DMS 273 (cell line): Measurements from ENCODE around the gene SYT8.

ENCODE experiments used
- DNase-seq: peaks from one replicate; lab custom pipeline; 2025; ENCODE audit not compliant: unreplicated experiment; lab: John Stamatoyannopoulos, UW

The SYT8 gene

GRCh38 chr11:1858154-1858553 lies 23.4 kb downstream of the SYT8 start:
- no peak for DNase-seq

DNA sequence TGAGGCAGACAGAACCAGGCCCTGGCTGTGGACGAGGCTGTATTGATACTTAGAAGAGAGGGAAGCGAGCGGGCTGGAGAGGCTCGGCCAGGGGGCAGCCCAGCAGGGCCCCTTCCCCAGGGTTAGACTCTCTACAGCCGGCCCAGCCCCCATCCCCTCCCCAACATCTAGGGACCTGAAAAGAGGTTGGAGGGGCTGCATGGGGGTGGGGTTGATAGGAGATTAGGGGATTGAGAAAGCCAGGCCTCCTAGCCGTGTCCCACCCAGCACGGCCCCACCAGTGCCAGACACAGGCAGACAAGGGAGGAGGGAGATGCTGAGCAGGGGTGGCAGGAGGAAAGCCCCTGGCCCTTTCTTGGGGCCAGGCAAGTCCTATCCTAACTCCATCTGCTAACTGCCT lies 23.8 kb downstream of the SYT8 start:
- no peak for DNase-seq

DNA sequence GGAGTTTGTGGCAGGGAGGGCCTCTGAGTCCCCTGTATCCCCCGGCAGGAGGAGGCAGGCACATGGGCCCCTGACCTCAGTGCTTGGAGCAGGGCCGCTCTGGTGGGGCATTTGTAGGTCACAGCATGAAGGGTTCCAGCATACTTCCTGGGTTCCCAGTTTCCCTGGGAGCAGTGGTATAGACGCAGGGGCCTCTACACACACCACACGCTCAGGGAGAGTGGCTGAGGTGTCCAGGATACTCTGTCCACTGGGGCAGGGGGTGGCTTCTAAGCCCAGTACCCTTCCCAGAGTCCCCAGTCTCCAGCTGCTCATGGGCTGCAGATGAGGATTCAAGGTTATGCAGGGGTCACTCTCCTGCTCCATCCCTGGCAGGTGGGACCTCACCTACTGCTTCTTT lies 24.2 kb downstream of the SYT8 start:
- no peak for DNase-seq

DNA sequence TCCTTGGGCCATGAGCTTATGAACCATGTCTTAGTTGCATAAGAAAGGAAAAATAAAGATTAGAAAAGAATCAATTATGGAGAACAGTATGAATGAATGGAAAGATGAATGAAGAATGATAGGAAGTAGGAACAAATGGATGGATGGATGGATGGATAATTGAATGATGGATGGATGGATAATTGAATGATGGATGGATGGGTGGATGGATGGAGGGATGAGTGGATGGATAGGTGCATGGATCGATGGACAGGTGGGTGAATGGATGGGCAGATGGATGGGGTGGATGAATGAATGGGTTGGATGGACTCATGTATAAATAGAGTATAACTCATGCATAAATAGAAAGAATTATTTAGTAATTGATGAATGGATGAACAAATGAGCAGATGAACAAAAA lies 25.3 kb downstream of the SYT8 start:
- DNase-seq, result no peak

DNA sequence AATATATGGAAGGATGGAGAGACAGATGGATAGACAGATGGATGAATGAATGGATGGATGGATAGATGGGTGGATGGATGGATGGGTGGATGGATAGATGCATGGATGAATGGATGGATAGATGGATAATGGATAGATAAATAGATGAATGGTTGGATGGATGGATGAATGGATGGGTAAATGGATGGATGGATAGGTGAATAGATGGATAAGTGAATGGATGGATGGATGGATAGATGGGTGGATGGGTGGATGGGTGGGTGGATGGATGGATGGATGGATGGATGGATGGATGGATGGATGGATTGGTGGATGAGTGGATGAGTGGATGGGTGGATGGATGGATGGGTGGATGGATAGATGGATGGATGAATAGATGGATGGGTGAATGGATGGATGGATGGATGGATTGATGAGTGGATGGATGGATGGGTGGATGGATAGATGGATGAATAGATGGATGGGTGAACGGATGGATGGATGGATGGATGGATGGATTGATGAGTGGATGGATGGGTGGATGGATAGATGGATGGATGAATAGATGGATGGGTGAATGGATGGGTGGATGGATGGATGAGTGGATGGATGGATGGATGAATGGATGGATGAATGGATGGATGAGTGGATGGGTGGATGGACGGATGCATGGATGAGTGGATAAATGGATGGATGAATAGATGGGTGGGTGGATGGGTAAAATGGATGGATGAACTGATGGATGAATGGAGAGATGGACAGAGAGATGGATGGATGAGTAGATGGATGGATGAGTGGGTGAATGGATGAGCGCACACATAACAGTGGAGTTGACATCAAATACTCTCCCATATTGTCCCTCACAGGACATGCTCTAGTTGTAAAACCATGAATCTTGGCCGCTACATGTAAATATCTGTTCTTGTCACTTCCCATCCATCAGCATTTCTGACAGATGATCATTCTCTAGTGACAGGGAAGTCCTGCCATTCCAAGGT lies 26.9 kb downstream of the SYT8 start:
- DNase-seq, result no peak

DNA sequence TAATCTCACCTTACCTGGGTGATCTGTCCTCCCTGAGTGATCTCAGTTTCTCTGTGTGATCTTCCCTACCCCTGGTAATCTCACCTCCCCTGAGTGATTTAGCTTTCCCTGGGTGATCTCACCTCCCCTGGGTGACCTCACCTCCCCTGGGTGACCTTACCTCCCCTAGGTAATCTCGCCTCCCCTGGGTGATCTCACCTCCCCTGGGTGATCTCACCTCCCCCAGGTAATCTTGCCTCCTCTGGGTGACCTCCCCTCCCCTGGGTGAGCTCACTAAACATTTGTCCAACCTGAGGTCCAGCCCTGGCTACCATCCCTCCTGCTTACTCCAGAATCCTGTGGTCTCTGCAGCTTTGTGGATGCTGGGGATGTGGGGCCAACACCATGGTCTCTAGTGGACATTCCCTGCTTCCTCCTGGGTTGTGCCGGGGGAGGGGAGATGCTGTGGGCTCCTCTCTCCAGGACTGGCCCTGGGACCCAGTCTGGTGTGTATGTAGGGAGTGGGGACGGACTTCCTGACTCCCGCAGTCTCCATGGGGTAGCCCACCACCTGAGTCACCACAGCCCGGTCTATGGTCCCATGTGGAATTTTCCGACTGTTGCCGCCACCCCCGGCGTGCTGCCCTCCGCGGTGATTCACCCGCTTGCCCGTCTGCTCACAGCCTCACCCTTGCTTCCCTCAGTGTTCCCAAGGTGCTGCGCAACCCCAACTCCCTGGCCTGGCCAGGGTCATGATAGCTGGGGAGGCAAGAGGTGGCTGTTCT lies 28.0 kb downstream of the SYT8 start:
- DNase-seq, result no peak

- peak; percentile 51 for DNase-seq
These were observed 28.8 kb downstream of the SYT8 start for GRCh38 chr11:1863352-1864216.

- no peak for DNase-seq
These were observed 29.4 kb downstream of the SYT8 start for GRCh38 chr11:1864231-1864630.

DNA sequence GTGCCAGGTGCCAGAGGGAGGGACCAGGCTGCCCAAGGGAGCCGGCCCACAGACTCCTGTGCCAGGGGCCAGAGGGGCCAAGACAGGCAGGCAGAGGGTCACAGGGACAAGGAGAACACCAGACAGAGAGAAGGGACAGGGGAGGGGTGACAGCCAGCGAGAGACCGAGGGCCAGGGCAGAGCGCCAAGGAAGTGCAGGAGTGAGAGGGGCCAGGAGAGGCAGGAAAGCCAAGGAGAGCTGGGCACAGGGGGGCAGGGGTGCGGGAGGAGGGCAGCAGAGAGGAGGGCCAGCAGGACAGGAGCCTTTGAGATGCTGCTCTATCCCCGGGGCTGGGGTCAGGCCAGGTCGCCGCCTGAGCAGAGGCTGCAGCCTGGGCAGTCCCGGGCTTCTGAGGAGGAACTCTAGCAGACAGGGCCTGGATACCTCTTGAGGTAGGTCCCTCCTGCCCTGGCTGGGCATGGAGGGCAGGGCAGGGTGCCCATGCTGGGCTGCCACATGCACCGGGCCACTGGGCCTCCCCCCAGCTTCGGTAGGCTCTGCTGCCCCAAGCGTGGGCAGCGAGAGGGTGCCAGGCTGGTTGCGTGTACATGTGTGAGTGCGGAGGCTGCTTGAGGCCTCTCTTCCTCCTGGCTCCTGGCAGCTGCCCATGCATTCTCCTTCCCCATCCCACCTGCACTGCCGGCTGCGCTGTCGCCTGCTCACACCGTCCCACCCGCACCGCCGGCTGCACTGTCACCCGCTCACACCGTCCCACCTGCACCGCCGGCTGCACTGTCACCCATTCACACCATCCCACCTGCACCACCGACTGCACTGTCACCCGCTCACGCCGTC lies 30.3 kb downstream of the SYT8 start:
- no peak for DNase-seq

DNA sequence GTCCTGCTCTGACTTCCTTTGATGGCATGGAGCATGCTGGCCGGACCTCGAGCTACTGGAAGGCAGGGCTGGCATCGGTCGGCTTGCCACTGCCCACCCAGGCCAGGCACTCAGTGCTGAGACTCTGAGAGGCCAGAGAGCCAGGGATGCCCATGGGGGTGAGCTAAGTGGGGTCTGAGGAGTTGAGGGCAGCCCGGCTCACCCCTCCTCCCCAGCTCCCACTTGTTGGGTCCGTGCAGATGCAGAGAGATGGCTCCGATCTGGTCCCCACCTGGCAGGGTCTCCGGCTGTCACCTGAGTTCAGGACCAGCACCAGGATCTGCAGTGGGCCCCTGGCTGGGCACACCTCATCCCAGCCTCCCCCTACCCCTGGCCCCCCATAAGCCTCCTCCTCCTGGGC lies 31.4 kb downstream of the SYT8 start:
- no peak for DNase-seq

DNA sequence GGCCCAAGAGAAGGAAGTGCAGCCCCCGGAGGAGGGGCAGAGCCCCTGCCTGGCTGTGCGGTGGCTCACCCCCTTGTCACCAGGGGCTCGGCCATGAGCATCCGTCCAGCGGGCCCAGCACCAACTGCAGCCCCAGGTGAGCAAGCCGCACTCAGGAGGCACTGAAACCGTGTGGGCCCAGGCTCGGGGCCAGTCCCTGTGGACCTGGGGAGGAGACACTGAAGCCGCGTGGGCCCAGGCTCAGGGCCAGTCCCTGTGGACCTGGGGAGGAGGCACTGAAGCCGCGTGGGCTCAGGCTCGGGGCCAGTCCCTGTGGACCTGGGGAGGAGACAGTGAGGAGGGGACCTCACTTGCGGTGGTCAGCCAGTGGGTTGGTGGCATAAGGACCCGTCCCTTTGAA lies 32.0 kb downstream of the SYT8 start:
- no peak for DNase-seq

GRCh38 chr11:1867381-1867780 lies 32.6 kb downstream of the SYT8 start:
- no peak for DNase-seq

GRCh38 chr11:1868056-1868635 lies 33.4 kb downstream of the SYT8 start:
- DNase-seq, result no peak

GRCh38 chr11:1868636-1869291 lies 34.0 kb downstream of the SYT8 start:
- DNase-seq, result no peak

DNA sequence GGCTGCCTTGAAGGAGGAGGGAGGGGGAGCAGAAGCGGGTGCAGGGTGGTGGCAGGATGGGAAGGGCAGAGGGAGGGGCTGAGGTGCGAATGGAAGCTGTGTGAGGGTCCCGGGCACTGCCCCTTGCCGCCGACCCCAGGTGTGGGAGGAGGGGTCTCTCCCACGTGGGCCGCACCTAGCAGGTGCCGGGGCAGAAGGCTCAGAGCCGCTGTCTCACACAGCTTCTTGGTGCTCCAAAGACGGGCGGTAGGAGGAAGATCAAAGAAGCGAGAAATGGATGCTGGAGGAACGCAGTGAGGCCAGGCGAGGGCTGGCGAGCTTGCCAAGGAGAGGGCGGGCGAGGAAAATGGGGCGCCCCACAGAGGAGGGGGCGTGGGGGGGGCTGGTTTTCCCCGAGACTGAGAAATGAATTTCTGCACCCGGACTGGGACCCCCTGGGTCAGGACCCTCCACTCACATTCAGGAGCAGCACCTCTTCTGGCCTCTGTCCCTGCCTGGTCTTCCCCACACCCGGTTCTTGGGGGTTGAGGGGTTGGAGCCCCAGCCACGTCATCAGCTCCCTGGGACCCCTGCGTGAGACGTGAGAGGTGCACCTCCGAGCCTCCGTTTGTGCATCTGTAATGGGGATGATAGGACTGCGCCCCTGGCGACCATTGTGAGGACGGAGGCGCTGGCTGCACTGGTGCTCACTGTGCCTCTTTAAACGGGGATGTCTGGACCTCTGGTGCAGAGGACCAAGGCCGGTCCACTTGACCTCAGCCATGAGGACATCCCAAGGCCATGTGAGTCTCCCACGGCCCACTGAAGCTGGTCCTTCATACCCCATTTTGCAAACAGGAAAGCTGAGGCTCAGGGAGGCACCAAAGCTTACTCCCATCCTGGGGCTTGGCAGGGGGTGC lies 34.9 kb downstream of the SYT8 start:
- DNase-seq, result no peak

- no peak for DNase-seq
These were observed 35.5 kb downstream of the SYT8 start for GRCh38 chr11:1870326-1870696.

- DNase-seq, result peak; percentile 59
These were observed 36.1 kb downstream of the SYT8 start for GRCh38 chr11:1870721-1871466.

GRCh38 chr11:1871531-1871930 lies 36.7 kb downstream of the SYT8 start:
- no peak for DNase-seq
